CD14-positive monocyte (primary cell): ENCODE data around the gene SLC22A23. TPM values are rescaled to one million over a fixed set of nuclear protein-coding genes. Genes with fewer than 3 reads are reported as not detected.

Experiments used
- DNase-seq, 3 donors: peaks; one replicate each; pipeline ENCODE4 v3.0.0-alpha.2; 2011 to 2022
- H2AFZ ChIP-seq: 2 replicates; pipeline ENCODE4 v1.6.0; 2012; ENCODE audit warnings: mild to moderate bottlenecking, low read depth, low read length, inconsistent platforms; ENCODE audit not compliant: insufficient read depth, poor library complexity, severe bottlenecking
- H3K27ac ChIP-seq, 2 donors: 1 replicate in 1 of 2; 2 replicates in 1 of 2; pipeline ENCODE4 v1.5.1; 2012 to 2013; ENCODE audit warnings: low read length in 2 of 2, control low read depth in 1 of 2, inconsistent platforms in 1 of 2, low read depth in 1 of 2, mild to moderate bottlenecking in 1 of 2
- H3K27me3 ChIP-seq, 2 donors: one replicate each; pipeline versions ENCODE4 v1.6.0 to v1.6.1; 2011 to 2013; ENCODE audit warnings: low read length in 2 of 2; ENCODE audit not compliant: control insufficient read depth in 2 of 2, insufficient read depth in 2 of 2
- H3K36me3 ChIP-seq, 2 donors: replicated peaks in 1 of 2; 1 replicate in 1 of 2; 2 replicates in 1 of 2; pipeline versions ENCODE4 v1.5.1 to v1.6.1; 2012 to 2013; ENCODE audit warnings: low read length in 2 of 2, control low read depth in 1 of 2, inconsistent platforms in 1 of 2, mild to moderate bottlenecking in 1 of 2; ENCODE audit not compliant: insufficient read depth in 2 of 2, control insufficient read depth in 1 of 2
- H3K4me1 ChIP-seq, 2 donors: 1 replicate in 1 of 2; 2 replicates in 1 of 2; pipeline versions ENCODE4 v1.5.1 to v1.6.1; 2012 to 2013; ENCODE audit warnings: low read length in 2 of 2, control low read depth in 1 of 2, inconsistent platforms in 1 of 2, mild to moderate bottlenecking in 1 of 2, moderate library complexity in 1 of 2; ENCODE audit not compliant: insufficient read depth in 2 of 2, control insufficient read depth in 1 of 2
- H3K4me2 ChIP-seq: replicated peaks from 2 replicates; pipeline ENCODE3; 2012; ENCODE audit warnings: low read length, moderate library complexity, mild to moderate bottlenecking; ENCODE audit not compliant: poor library complexity, severe bottlenecking; ENCODE audit errors: extremely low read depth
- H3K4me3 ChIP-seq, 3 experiments: fragments of 200-600 bp in 1 of 3; sonication (generic) in 1 of 3; replicated peaks in 1 of 3; 1 replicate in 2 of 3; 2 replicates in 1 of 3; pipeline ENCODE4 v1.5.1; 2011 to 2013; ENCODE audit warnings: low read length in 3 of 3, mild to moderate bottlenecking in 3 of 3, control low read depth in 2 of 3, low read depth in 2 of 3, inconsistent platforms in 1 of 3, moderate library complexity in 1 of 3
- H3K79me2 ChIP-seq: 2 replicates; pipeline ENCODE4 v1.6.0; 2012; ENCODE audit warnings: mild to moderate bottlenecking, control low read depth, inconsistent platforms, low read length, moderate library complexity; ENCODE audit not compliant: insufficient read depth
- H3K9ac ChIP-seq: 2 replicates; pipeline ENCODE4 v1.6.0; 2017; ENCODE audit warnings: low read length, mild to moderate bottlenecking; ENCODE audit not compliant: insufficient read depth, poor library complexity, severe bottlenecking
- H3K9me3 ChIP-seq, 2 donors: replicated peaks in 1 of 2; 1 replicate in 1 of 2; 2 replicates in 1 of 2; pipeline versions ENCODE4 v1.5.1 to v1.6.1; 2012 to 2013; ENCODE audit warnings: low read length in 2 of 2, control low read depth in 1 of 2; ENCODE audit not compliant: control insufficient read depth in 1 of 2, insufficient read depth in 1 of 2
- H4K20me1 ChIP-seq: 2 replicates; pipeline ENCODE4 v1.6.0; 2012; ENCODE audit warnings: mild to moderate bottlenecking, low read length, control low read depth, moderate library complexity; ENCODE audit not compliant: insufficient read depth
- H3K27ac Mint-ChIP-seq, 7 donors: one replicate each; pipeline ENCODE4 v1.8.0; 2020; ENCODE audit warnings: mild to moderate bottlenecking in 7 of 7, mixed read lengths in 7 of 7, moderate library complexity in 6 of 7, inconsistent platforms in 2 of 7
- H3K27me3 Mint-ChIP-seq, 3 donors: one replicate each; pipeline ENCODE4 v1.8.0; 2021 to 2022; ENCODE audit warnings: low read depth in 3 of 3, mild to moderate bottlenecking in 3 of 3, mixed read lengths in 3 of 3, moderate library complexity in 3 of 3, inconsistent platforms in 1 of 3
- H3K36me3 Mint-ChIP-seq, 2 donors: one replicate each; pipeline ENCODE4 v1.8.0; 2020; ENCODE audit warnings: mixed read lengths in 2 of 2, inconsistent platforms in 1 of 2, mild to moderate bottlenecking in 1 of 2
- H3K4me1 Mint-ChIP-seq: one replicate; pipeline ENCODE4 v1.8.0; 2020; ENCODE audit warnings: mild to moderate bottlenecking, mixed read lengths
- H3K4me3 Mint-ChIP-seq, 2 donors: one replicate each; pipeline ENCODE4 v1.8.0; 2020; ENCODE audit warnings: mild to moderate bottlenecking in 2 of 2, mixed read lengths in 2 of 2, moderate library complexity in 1 of 2
- H3K9me3 Mint-ChIP-seq, 7 donors: one replicate each; pipeline ENCODE4 v1.8.0; 2020 to 2022; ENCODE audit warnings: mixed read lengths in 7 of 7, mild to moderate bottlenecking in 6 of 7, moderate library complexity in 6 of 7, inconsistent platforms in 2 of 7
- WGBS: methylation state at CpG from one replicate; pipeline ENCODE4 v1.1.5; 2013; ENCODE audit warnings: missing lambda C conversion rate; ENCODE audit not compliant: insufficient coverage; 5-methylcytosine and 5-hydroxymethylcytosine counted together
- intact Hi-C, 2 donors: fragments of 100-400 bp; cut with micrococcal nuclease; formaldehyde crosslinking; loops; one replicate each; pipeline versions ENCODE4 v1.15.0 to v1.15.1; 2023
- polyA plus RNA-seq, 3 donors: library from polyadenylated mRNA; depleted of rRNA in 1 of 3; unstranded in 2 of 3; stranded (reverse) in 1 of 3; fragments of 300-500 nt in 2 of 3; fragments of >200 nt in 1 of 3; fragmentation: Illumina TruSeq in 2 of 3; gene quantifications; 1 replicate in 2 of 3; 2 replicates in 1 of 3; pipeline ENCODE4 v1.2.3, GENCODE V29; 2012 to 2021
- TF ChIP-seq, protein P1 (sequence below): fragments of 200-600 bp; IDR thresholded peaks from one replicate; pipeline ENCODE4 v1.8.0; 2022; ENCODE audit warnings: antibody characterized with exemption, mild to moderate bottlenecking

Gene SLC22A23
- polyA plus RNA-seq, 3 donors, result 0.08 TPM; not detected in 2

DNA sequence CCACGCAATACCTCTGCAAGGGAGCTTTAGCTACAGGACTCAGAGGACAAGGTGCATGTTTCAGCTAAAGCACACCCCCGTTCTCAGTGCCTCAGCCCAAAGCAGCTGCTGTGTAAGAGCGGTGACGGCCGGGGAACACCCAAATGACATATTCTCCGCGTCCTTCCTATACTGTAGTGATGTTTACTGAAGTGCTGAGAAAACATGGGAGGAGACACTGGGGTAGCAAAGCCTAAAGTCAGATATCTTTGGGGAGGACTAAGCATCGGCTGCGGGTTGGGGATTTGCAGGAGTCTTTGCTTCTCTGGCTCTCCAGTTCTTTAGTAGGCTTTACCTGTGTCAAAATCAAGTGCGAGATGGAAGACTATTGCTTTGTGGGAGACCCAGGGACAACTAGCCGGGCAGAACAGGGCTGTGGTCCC lies 1.7 kb downstream of the SLC22A23 start:
- peaks cover 8 to 11% of the 10 kb centered on the region in 2 donors for H3K4me1 ChIP-seq
- Mint-ChIP-seq H3K27me3 (peaks cover 43 to 49% (median 47%) of the 10 kb centered on the region in 3 donors), H3K4me3 (no peak overlapping the region), H3K9me3 (peaks cover 0 to 7% (median 3%) of the 10 kb centered on the region in 7 donors), H3K4me1 (peaks cover 6% of the 10 kb centered on the region), H3K36me3 (peaks cover 0 to 4% of the 10 kb centered on the region in 2 donors), H3K27ac (no peak overlapping the region)
- H3K27ac ChIP-seq, result no peak overlapping the region
- peaks cover 68 to 74% of the 10 kb centered on the region in 2 donors for H3K27me3 ChIP-seq
- TF ChIP-seq, protein P1, sequence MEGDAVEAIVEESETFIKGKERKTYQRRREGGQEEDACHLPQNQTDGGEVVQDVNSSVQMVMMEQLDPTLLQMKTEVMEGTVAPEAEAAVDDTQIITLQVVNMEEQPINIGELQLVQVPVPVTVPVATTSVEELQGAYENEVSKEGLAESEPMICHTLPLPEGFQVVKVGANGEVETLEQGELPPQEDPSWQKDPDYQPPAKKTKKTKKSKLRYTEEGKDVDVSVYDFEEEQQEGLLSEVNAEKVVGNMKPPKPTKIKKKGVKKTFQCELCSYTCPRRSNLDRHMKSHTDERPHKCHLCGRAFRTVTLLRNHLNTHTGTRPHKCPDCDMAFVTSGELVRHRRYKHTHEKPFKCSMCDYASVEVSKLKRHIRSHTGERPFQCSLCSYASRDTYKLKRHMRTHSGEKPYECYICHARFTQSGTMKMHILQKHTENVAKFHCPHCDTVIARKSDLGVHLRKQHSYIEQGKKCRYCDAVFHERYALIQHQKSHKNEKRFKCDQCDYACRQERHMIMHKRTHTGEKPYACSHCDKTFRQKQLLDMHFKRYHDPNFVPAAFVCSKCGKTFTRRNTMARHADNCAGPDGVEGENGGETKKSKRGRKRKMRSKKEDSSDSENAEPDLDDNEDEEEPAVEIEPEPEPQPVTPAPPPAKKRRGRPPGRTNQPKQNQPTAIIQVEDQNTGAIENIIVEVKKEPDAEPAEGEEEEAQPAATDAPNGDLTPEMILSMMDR, result no peak
- H3K9ac ChIP-seq, result no peak overlapping the region
- H3K79me2 ChIP-seq, result no peaks in the 10 kb centered on the region
- H2AFZ ChIP-seq, result no peak overlapping the region
- H3K9me3 ChIP-seq, result peaks cover 0 to 34% of the 10 kb centered on the region in 2 donors
- H3K36me3 ChIP-seq, result no peaks in the 10 kb centered on the region
- no peak for DNase-seq
- peak overlapping the region; percentile 10 for H3K4me2 ChIP-seq
- 35% methylated on average over 11 of the region's 11 CpGs for WGBS
- no peak overlapping the region for H3K4me3 ChIP-seq
- H4K20me1 ChIP-seq, result no peaks in the 10 kb centered on the region
- intact Hi-C loops, result no loop called here

DNA sequence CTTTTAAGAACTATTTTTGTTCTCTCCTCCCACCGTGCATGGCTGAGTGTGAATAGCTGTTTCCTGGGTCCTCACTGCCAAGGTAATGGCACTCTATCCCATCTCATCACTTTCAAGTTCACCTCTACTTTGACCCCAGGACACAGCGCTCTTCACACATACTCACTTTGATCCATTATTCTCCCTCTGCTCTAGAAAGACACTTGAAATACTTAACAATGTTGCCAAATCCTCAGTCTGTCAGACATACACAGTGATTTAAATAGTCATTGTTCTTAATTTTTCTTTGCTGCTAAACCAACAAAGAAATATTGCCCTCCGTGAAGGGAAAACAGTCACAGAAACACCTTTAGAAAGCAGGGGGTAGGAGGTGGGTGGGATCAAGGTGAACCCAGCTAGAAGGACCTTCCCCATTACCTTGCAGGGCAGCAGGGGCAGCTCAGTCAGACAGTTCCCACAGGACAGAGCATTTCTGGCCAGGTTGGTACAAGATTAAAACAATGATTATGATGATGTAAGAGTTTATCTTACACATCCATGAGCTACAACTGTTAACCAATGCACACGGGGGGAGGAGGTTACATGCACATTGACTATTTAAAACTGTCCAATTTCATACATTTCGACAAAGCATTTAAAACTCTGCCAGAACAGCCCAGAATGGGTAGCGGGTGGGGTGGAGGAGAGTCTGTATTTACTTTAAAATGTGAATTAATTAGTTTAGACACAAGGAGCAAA lies 2.4 kb downstream of the SLC22A23 start:
- intact Hi-C loops, result no loop called here
- Histone ChIP-seq H3K9ac (no peak overlapping the region), H3K4me1 (peaks cover 8 to 11% of the 10 kb centered on the region in 2 donors), H3K27me3 (peaks cover 61 to 67% of the 10 kb centered on the region in 2 donors), H3K36me3 (no peaks in the 10 kb centered on the region), H3K27ac (no peak overlapping the region), H4K20me1 (no peaks in the 10 kb centered on the region), H3K79me2 (no peaks in the 10 kb centered on the region), H3K9me3 (peaks cover 0 to 34% of the 10 kb centered on the region in 2 donors), H3K4me2 (no peak overlapping the region), H2AFZ (no peak overlapping the region), H3K4me3 (no peak overlapping the region)
- Mint-ChIP-seq H3K4me3 (no peak overlapping the region), H3K36me3 (peaks cover 0 to 4% of the 10 kb centered on the region in 2 donors), H3K4me1 (peaks cover 6% of the 10 kb centered on the region), H3K27me3 (peaks cover 40 to 43% (median 41%) of the 10 kb centered on the region in 3 donors), H3K27ac (no peak overlapping the region), H3K9me3 (peaks cover 0 to 7% (median 3%) of the 10 kb centered on the region in 7 donors)
- TF ChIP-seq, protein P1, result no peak
- WGBS, result 100% methylated on average over 1 of the region's 6 CpGs
- no peak for DNase-seq
